K562 (cell line): ENCODE data around the gene NELL1. TPM values are rescaled to one million over a fixed set of nuclear protein-coding genes. Genes with fewer than 3 reads are reported as not detected.

ENCODE experiments used
- ATAC-seq: fragments of 200-7000 bp; cut with Tn5 transposase; 3 replicates; pipeline ENCODE4 v1.9.1; 2020; ENCODE audit warnings: moderate library complexity
- BruUV-seq: library from RNA; stranded (reverse); fragments of 400-500 nt; replicated peaks from 2 replicates; lab custom pipeline; 2021; lab: Mats Ljungman, UMichigan
- CTCF ChIA-PET: fragments of 300-600 bp; formaldehyde crosslinking; extraction: SDS; loops from one replicate; lab custom pipeline; 2021; ENCODE audit warnings: low intra/inter-chr PET ratio; lab: Yijun Ruan, JAX
- POLR2A ChIA-PET: fragments of 300-600, 350-650 bp; sonication (Branson Sonifier 250); formaldehyde crosslinking; extraction: SDS; loops from one replicate; lab custom pipeline; 2021; ENCODE audit warnings: antibody characterized with exemption, inconsistent platforms; lab: Yijun Ruan, JAX
- DNase-seq, 4 experiments: peaks; one replicate each; pipeline versions ENCODE4 v3.0.0 to v3.0.0-alpha.2; 2011 to 2018; ENCODE audit warnings: low spot score in 3 of 4, mixed read lengths in 3 of 4; ENCODE audit errors: extremely low read depth in 1 of 4
- FAIRE-seq: peaks from 2 replicates; lab custom pipeline; 2011; peaks lifted over from hg19 to GRCh38; lab: Jason Lieb, UNC
- H2AFZ ChIP-seq: 2 replicates; pipeline ENCODE4 v1.6.0; 2011; ENCODE audit warnings: low read depth, low read length, control low read depth, inconsistent platforms
- H3K27ac ChIP-seq: fragments of 200-600 bp; 3 replicates; pipeline ENCODE4 v1.8.0; 2011; ENCODE audit warnings: low read depth, mild to moderate bottlenecking, control low read depth, inconsistent platforms, low read length, moderate library complexity, mixed read lengths; ENCODE audit errors: extremely low read depth
- H3K27me3 ChIP-seq, 2 experiments: fragments of 300-600 bp in 1 of 2; 2 replicates in 1 of 2; 3 replicates in 1 of 2; pipeline versions ENCODE4 v1.6.0 to v1.8.0; 2011; ENCODE audit warnings: inconsistent platforms in 2 of 2, low read length in 2 of 2, mild to moderate bottlenecking in 1 of 2, mixed read lengths in 1 of 2, moderate library complexity in 1 of 2; ENCODE audit not compliant: control insufficient read depth in 2 of 2, insufficient read depth in 2 of 2
- H3K36me3 ChIP-seq: fragments of 300-600 bp; 3 replicates; pipeline ENCODE4 v1.8.0; 2011; ENCODE audit warnings: mild to moderate bottlenecking, low read length, inconsistent platforms; ENCODE audit not compliant: control insufficient read depth, insufficient read depth
- H3K4me1 ChIP-seq, 2 experiments: fragments of 200-600 bp in 1 of 2; replicated peaks in 1 of 2; 2 replicates in 1 of 2; 3 replicates in 1 of 2; pipeline versions ENCODE4 v1.5.1 to v1.8.0; 2011; ENCODE audit warnings: inconsistent platforms in 2 of 2, low read length in 2 of 2, mild to moderate bottlenecking in 1 of 2, mixed read lengths in 1 of 2, moderate library complexity in 1 of 2; ENCODE audit not compliant: control insufficient read depth in 2 of 2, insufficient read depth in 2 of 2
- H3K4me2 ChIP-seq: 2 replicates; pipeline ENCODE4 v1.6.1; 2011; ENCODE audit warnings: low read length, control low read depth, inconsistent platforms, mixed read lengths; ENCODE audit not compliant: insufficient read depth
- H3K4me3 ChIP-seq: fragments of 200-600 bp; sonication (generic), shearing (Covaris generic); 2 replicates; pipeline ENCODE4 v1.5.1; 2016; ENCODE audit warnings: control low read depth, inconsistent platforms
- H3K79me2 ChIP-seq: fragments of 200-600 bp; 3 replicates; pipeline ENCODE4 v1.8.0; 2011; ENCODE audit warnings: low read length, inconsistent platforms; ENCODE audit not compliant: control insufficient read depth, insufficient read depth
- H3K9ac ChIP-seq, 2 experiments: 2 replicates each; pipeline versions ENCODE4 v1.6.0 to v1.6.1; 2011; ENCODE audit warnings: low read depth in 2 of 2, low read length in 2 of 2, control low read depth in 1 of 2, inconsistent platforms in 1 of 2, mild to moderate bottlenecking in 1 of 2, mixed read lengths in 1 of 2; ENCODE audit not compliant: insufficient read depth in 1 of 2
- H3K9me1 ChIP-seq: one replicate; pipeline ENCODE4 v1.6.0; 2011; ENCODE audit warnings: inconsistent platforms, mild to moderate bottlenecking, low read length, moderate library complexity; ENCODE audit not compliant: control insufficient read depth, insufficient read depth
- H3K9me3 ChIP-seq: replicated peaks from 2 replicates; pipeline ENCODE4 v1.5.1; 2011; ENCODE audit warnings: low read depth, low read length, inconsistent platforms; ENCODE audit not compliant: control insufficient read depth, insufficient read depth
- H4K20me1 ChIP-seq: replicated peaks from 2 replicates; pipeline ENCODE4 v1.6.1; 2011; ENCODE audit warnings: low read length, inconsistent platforms, mixed read lengths; ENCODE audit not compliant: control insufficient read depth, insufficient read depth
- ADNP ChIP-seq: fragments of 200-800 bp; sonication (Bioruptor generic); IDR thresholded peaks from 2 replicates; pipeline ENCODE4 v1.6.1; 2016; ENCODE audit warnings: missing genetic modification characterization, missing compliant biosample characterization
- AFF4 ChIP-seq: sonication (generic); formaldehyde crosslinking; IDR thresholded peaks from 2 replicates; pipeline ENCODE4 v1.8.0; 2023; ENCODE audit warnings: mild to moderate bottlenecking, missing genetic modification reagents
- USF2 ChIP-seq: sonication (generic); formaldehyde crosslinking; IDR thresholded peaks from 2 replicates; pipeline ENCODE4 v1.5.0; 2020; ENCODE audit warnings: missing genetic modification reagents
- ZNF77 ChIP-seq: fragments of 250-450 bp; sonication (Bioruptor Pico); IDR thresholded peaks from 2 replicates; pipeline ENCODE4 v1.5.0; 2020
- WGBS: fragments of 100-300 bp; shearing (Covaris generic); methylation state at CpG from one replicate; pipeline ENCODE4 v1.1.6; 2016; ENCODE audit warnings: low coverage, mixed read lengths; ENCODE audit not compliant: insufficient coverage; ENCODE audit errors: missing lambda C conversion rate; 5-methylcytosine and 5-hydroxymethylcytosine counted together
- in situ Hi-C: fragments of 300-500 bp; cut with MboI; formaldehyde crosslinking; loops from 4 replicates; pipeline ENCODE4 v1.15.0; 2018; ENCODE audit warnings: inconsistent platforms, mixed read lengths
- intact Hi-C: fragments of 100-400 bp; cut with micrococcal nuclease; formaldehyde crosslinking; loops from 2 replicates; pipeline ENCODE4 v1.14.2; 2022
- polyA plus RNA-seq, 8 experiments: library from polyadenylated mRNA; depleted of rRNA in 4 of 8; stranded (reverse) in 5 of 8; unstranded in 3 of 8; fragments of >200 nt; fragmentation: Nextera tagmentation in 2 of 8; fragmentation: Illumina TruSeq in 1 of 8; extraction: Ambion mirVana in 2 of 8; extraction: Trizol in 1 of 8; gene quantifications; 2 replicates each; pipeline versions ENCODE4 v1.2.1 to v1.2.3, GENCODE V29; 2011 to 2014; ENCODE audit warnings: inconsistent platforms in 1 of 8, missing spikeins in 1 of 8
- total RNA-seq, 7 experiments: library from RNA; depleted of rRNA in 6 of 7; stranded (reverse); fragments of >200 nt in 6 of 7; fragmentation: Illumina TruSeq in 2 of 7; extraction: Trizol in 2 of 7; gene quantifications; 2 replicates each; pipeline versions ENCODE4 v1.2.1 to v1.2.3, GENCODE V29; 2011 to 2021; ENCODE audit warnings: low replicate concordance in 1 of 7

Gene NELL1
- total and polyA plus RNA-seq, 9 of the 15 experiments (the other 6 are each of a cell fraction or from before 2014, with no cell fraction given): not detected

GRCh38 chr11:21068886-21069285 is 399.5 kb downstream of the NELL1 start:
- intact Hi-C loops: no loop called here
- FAIRE-seq: no peak
- H3K9me3 ChIP-seq: no peaks in the 10 kb centered on the region
- no TSS peak for BruUV-seq
- H3K4me2 ChIP-seq: no peak overlapping the region
- 0% methylated on average over 3 of the region's 3 CpGs for WGBS
- no peaks in the 10 kb centered on the region for H3K36me3 ChIP-seq
- no peak overlapping the region for H2AFZ ChIP-seq
- TF ChIP-seq AFF4 (no peak), ADNP (no peak), USF2 (CRISPR knock-in tag) (no peak), ZNF77 (CRISPR knock-in tag) (no peak)
- no peak overlapping the region for H3K9ac ChIP-seq
- POLR2A ChIA-PET: no interaction called here
- no peak for DNase-seq
- no peaks in the 10 kb centered on the region for H3K27me3 ChIP-seq
- no peaks in the 10 kb centered on the region for H3K4me1 ChIP-seq
- no peak overlapping the region for H3K27ac ChIP-seq
- ATAC-seq: no peak
- no peaks in the 10 kb centered on the region for H4K20me1 ChIP-seq
- CTCF ChIA-PET: no interaction called here
- no peak overlapping the region for H3K4me3 ChIP-seq
- H3K79me2 ChIP-seq: no peaks in the 10 kb centered on the region
- in situ Hi-C loops: no loop called here
- H3K9me1 ChIP-seq: no peaks in the 10 kb centered on the region
